Peyer's patch (tissue), 4 donors: Measurements from ENCODE around the gene FURIN. TPM values are rescaled to one million over a fixed set of nuclear protein-coding genes. Genes with fewer than 3 reads are reported as not detected.

ENCODE experiments used
- DNase-seq, 3 donors: peaks; one replicate each; pipeline ENCODE4 v3.0.0-alpha.2; 2017 to 2019
- H3K27ac ChIP-seq, 4 donors: fragments of 200-600 bp; sonication (generic); one replicate each; pipeline ENCODE4 v1.5.1; 2016 to 2019
- H3K27me3 ChIP-seq, 2 donors: fragments of 200-600 bp; sonication (generic); one replicate each; pipeline ENCODE4 v1.5.1; 2019
- H3K36me3 ChIP-seq, 3 donors: fragments of 200-600 bp; sonication (generic); one replicate each; pipeline ENCODE4 v1.5.1; 2016 to 2019
- H3K4me1 ChIP-seq, 4 donors: fragments of 200-600 bp; sonication (generic); one replicate each; pipeline ENCODE4 v1.5.1; 2016 to 2019
- H3K4me3 ChIP-seq, 4 donors: fragments of 200-600 bp; sonication (generic); 1 replicate in 3 of 4; 2 replicates in 1 of 4; pipeline ENCODE4 v1.5.1; 2016 to 2019; ENCODE audit warnings: mild to moderate bottlenecking in 1 of 4
- H3K9me3 ChIP-seq, 4 donors: fragments of 200-600 bp; sonication (generic); one replicate each; pipeline ENCODE4 v1.5.1; 2016 to 2019; ENCODE audit warnings: mild to moderate bottlenecking in 1 of 4
- POLR2A ChIP-seq, 2 donors: fragments of 450-650 bp; IDR thresholded peaks; one replicate each; pipeline ENCODE4 v1.5.1; 2017; ENCODE audit warnings: antibody characterized with exemption in 2 of 2, mild to moderate bottlenecking in 2 of 2, moderate library complexity in 2 of 2
- total RNA-seq, 4 donors: library from RNA; depleted of rRNA; stranded (reverse); fragments of >200 nt; gene quantifications; one replicate each; pipeline ENCODE4 v1.1.0, GENCODE V29; 2016
- TF ChIP-seq, protein P1 (sequence below), 6 experiments: fragments of 450-650 bp in 4 of 6; fragments of 200-600 bp in 2 of 6; sonication (generic) in 1 of 6; IDR thresholded peaks; one replicate each; pipeline ENCODE4 v1.5.1; 2017 to 2019; ENCODE audit warnings: antibody characterized with exemption in 6 of 6, mild to moderate bottlenecking in 3 of 6, moderate library complexity in 1 of 6

FURIN gene
- total RNA-seq, 4 donors from 2014 or later = 53.6 to 76.7 (median 70.1) TPM

DNA sequence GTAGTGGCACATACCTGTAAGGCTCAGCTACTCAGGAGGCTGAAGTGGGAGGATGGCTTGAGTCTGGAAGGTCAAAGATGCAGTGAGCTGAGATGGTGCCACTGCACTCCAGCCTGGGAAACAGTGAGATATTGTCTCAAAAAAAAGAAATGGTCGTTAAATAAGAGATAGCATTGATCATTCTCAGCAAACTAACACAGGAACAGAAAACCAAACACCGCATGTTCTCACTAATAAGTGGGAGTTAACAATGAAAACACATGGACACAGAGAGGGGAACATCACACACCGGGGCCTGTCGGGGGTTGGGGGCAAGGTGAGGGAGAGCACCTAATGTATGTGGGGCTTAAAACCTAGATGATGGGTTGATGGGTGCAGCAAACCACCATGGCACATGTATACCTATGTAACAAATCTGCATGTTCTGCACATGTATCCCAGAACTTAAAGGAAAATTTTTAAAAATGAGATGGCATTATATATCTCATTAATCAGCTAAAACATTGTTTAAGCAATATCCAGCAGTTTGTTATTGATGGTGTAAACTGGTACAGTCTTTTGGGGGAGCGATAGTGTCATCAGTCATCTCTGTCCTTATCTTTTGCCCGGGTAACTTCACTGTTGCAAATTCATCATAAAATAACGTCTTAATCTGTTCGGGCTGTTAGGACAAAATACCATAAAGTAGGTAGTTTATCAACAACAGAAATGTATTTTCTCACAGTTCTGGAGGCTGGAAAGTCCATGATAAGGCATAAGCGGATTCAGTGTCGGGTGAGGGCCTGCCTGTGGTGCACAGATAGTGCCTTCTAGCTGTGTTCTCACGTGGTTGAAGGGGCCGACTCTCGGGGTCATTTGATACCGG lies 33.0 kb downstream of the FURIN start:
- TF ChIP-seq, protein P1, sequence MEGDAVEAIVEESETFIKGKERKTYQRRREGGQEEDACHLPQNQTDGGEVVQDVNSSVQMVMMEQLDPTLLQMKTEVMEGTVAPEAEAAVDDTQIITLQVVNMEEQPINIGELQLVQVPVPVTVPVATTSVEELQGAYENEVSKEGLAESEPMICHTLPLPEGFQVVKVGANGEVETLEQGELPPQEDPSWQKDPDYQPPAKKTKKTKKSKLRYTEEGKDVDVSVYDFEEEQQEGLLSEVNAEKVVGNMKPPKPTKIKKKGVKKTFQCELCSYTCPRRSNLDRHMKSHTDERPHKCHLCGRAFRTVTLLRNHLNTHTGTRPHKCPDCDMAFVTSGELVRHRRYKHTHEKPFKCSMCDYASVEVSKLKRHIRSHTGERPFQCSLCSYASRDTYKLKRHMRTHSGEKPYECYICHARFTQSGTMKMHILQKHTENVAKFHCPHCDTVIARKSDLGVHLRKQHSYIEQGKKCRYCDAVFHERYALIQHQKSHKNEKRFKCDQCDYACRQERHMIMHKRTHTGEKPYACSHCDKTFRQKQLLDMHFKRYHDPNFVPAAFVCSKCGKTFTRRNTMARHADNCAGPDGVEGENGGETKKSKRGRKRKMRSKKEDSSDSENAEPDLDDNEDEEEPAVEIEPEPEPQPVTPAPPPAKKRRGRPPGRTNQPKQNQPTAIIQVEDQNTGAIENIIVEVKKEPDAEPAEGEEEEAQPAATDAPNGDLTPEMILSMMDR (IDR thresholded peaks at IDR 0.05) = no peak
- no peak for TF ChIP-seq POLR2A (IDR thresholded peaks at IDR 0.05)
- H3K27ac ChIP-seq = peak overlapping the region; percentile 92 to 96 (median 94)
- peak overlapping the region in 2 of 4 donors; percentile 78 to 97 for H3K4me3 ChIP-seq
- no peak for DNase-seq
- no peaks in the 10 kb centered on the region for H3K27me3 ChIP-seq
- H3K4me1 ChIP-seq = peaks cover 0 to 15% (median 10%) of the 10 kb centered on the region in 4 donors
- peaks cover 0 to 15% (median 0%) of the 10 kb centered on the region in 3 donors for H3K36me3 ChIP-seq
- no peaks in the 10 kb centered on the region for H3K9me3 ChIP-seq

DNA sequence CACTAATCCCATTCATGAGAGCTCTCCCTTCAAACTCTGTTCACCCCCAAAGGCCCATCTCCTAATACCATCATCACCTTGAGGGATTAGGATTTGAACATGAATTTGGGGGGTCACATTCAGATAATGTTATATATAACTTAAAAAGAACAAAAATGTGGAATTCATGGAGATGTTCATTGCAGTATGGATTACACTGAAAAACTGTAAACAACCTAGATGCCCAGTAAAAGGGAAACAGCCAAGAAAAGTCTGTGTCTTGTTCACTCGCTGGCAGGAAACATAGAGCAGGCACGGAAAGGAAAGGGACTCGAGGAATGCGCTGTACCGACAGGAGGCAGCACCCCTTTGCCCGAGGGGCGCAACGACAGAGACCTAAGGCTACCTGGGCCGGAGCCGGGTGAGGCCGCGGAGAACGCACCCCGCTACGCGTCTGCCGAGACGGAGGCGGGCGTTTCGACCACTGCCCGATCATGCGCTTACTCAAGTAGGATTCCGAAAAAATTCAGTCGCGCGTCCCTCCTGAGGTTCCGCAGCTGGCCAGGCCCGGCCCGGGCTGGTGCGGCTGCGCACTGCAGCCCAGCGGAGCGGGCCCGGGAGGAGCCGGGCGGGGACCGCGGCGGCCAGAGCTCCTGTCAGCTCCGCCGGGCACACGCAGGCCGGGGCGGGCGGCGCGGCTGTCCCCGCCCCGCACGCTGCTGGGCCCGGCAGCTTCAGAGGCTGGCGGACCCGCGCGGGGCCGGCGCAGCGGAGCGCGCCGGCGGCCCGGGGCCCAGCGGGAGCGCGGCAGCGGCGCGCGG lies 33.9 kb downstream of the FURIN start:
- DNase-seq = peak; percentile 80 to 93 (median 88)
- Histone ChIP-seq H3K9me3 (no peaks in the 10 kb centered on the region), H3K4me1 (peaks cover 0 to 15% (median 10%) of the 10 kb centered on the region in 4 donors), H3K27me3 (no peaks in the 10 kb centered on the region), H3K36me3 (peaks cover 0 to 24% (median 0%) of the 10 kb centered on the region in 3 donors), H3K4me3 (peak overlapping the region; percentile 77 to 97 (median 78)), H3K27ac (peak overlapping the region; percentile 92 to 96 (median 94))
- peak; percentile 64 to 69 for TF ChIP-seq POLR2A (IDR thresholded peaks at IDR 0.05)
- TF ChIP-seq, protein P1 (IDR thresholded peaks at IDR 0.05) = peak; percentile 61 to 93 (median 84)

DNA sequence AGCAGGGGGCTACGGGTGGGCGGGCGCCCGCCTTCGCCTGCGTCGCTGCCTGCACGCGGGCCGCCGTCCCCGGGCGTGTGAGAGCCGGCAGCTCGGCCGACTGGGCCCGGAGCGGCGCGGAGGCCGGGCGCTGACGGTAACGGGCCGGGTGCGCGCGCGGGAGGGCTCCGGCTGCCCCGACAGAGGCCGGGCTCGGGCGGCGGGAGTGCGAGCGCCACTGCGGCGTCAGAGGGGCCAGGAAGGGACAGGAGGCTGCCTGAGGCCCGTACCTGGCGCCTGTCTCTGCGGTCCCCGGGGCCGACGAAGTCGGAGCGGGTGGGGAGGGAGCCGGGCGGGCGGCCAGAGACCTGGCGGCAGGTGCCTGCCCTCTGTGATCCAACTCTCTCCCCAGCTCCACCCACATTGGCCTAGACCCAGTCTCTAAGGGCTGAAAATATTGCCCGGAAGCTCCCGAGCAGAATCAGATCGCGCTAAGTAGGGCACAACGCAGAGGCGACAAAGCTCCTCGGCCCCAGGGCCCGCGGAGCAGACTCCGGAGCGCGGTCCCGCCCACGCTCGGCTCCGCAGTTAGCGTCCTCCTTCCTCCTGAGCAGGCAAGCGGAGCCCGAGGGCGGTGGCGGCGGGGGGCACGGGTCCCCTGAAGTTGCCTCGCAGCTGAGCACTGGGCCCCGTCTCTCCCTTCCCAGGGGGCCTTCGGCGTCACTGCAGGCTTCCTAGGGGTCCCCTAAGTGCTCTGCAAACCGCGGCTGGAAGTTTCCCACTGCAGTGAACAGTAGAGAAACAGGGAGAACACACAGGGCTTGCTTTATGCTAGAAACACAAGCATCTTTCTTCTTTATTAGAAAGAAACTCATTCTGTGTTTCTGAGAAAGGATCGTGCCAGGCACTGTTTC lies 34.7 kb downstream of the FURIN start, which contains the start of gene MAN2A2:
MAN2A2 (plus strand) TSS at position 463 of the 893 bp plus-strand sequence. CDS start 906 bp downstream, outside the sequence.
- Histone ChIP-seq H3K4me1 (peaks cover 0 to 15% (median 10%) of the 10 kb centered on the region in 4 donors), H3K36me3 (peaks cover 0 to 32% (median 0%) of the 10 kb centered on the region in 3 donors), H3K9me3 (no peaks in the 10 kb centered on the region), H3K27me3 (no peaks in the 10 kb centered on the region), H3K27ac (peak within 1 kb of the TSS; percentile 92 to 96 (median 94)), H3K4me3 (peak within 1 kb of the TSS; percentile 77 to 97 (median 78))
- peak; percentile 69 to 86 (median 83) for DNase-seq
- TF ChIP-seq POLR2A (IDR thresholded peaks at IDR 0.05) = peak; percentile 47 to 78
- TF ChIP-seq, protein P1 (IDR thresholded peaks at IDR 0.05) = no peak

DNA sequence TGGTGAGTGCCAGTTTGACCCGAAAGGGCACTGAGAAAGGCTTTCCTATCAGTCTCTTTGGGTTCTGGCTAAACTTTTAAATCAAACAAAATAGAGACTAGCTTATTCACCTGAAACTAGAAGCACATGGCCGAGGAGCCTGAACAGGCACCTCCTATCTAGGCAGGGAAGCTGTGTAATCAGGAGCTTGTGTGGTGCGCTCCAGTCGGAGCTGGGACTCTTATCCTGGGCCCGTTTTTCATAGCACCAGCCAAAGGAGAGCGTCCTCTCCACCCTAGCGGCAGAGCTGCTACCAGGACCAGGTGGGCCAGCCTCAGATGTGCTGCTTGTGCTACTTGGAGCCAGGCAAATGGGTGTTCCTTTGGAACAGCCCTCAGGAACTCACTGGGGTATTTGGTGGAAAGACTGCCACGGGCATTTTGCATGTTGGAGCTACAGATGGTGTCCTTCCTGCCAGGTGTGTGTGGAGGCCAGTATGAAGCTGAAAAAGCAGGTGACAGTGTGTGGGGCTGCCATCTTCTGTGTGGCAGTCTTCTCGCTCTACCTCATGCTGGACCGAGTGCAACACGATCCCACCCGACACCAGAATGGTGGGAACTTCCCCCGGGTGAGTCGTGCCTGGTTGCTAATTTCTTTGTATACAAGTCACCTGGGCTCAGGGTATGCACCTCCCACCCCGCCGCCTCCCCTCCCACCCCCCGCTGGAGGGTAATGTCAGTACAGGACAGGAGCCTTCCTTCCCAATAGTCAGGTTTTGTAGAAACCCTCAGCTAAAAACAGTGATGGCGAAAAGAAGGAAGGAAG lies 35.5 kb downstream of the FURIN start:
- TF ChIP-seq, protein P1 (IDR thresholded peaks at IDR 0.05) = no peak
- TF ChIP-seq POLR2A (IDR thresholded peaks at IDR 0.05) = no peak
- no peak for DNase-seq

More for the DNA sequence above, 35.5 kb downstream of the FURIN start:
- Histone ChIP-seq H3K27me3 (no peaks in the 10 kb centered on the region), H3K36me3 (peaks cover 0 to 38% (median 0%) of the 10 kb centered on the region in 3 donors), H3K9me3 (no peaks in the 10 kb centered on the region), H3K4me3 (peak overlapping the region; percentile 77 to 97 (median 78)), H3K27ac (peak overlapping the region; percentile 92 to 96 (median 94)), H3K4me1 (peaks cover 0 to 15% (median 10%) of the 10 kb centered on the region in 4 donors)
